Right cardiac atrium (tissue), 5 donors: Measurements from ENCODE around the gene DDX27. TPM values are rescaled to one million over a fixed set of nuclear protein-coding genes. Genes with fewer than 3 reads are reported as not detected.

Source experiments
- ATAC-seq, 2 donors: fragments of 200-7000 bp; cut with Tn5 transposase; one replicate each; pipeline versions ENCODE4 v1.8.0 to v1.9.1; 2020; ENCODE audit warnings: moderate library complexity in 2 of 2, mild to moderate bottlenecking in 1 of 2
- DNase-seq, 3 donors: peaks; one replicate each; pipeline ENCODE4 v3.0.0-alpha.2; 2020
- H3K27ac ChIP-seq: one replicate; pipeline ENCODE4 v1.5.1; 2013; ENCODE audit warnings: mild to moderate bottlenecking, low read length, control low read depth, moderate library complexity
- H3K27me3 ChIP-seq: one replicate; pipeline ENCODE4 v1.6.1; 2013; ENCODE audit not compliant: control insufficient read depth, insufficient read depth
- H3K4me1 ChIP-seq: one replicate; pipeline ENCODE4 v1.6.1; 2013; ENCODE audit warnings: low read length; ENCODE audit not compliant: control insufficient read depth, insufficient read depth
- H3K4me3 ChIP-seq: one replicate; pipeline ENCODE4 v1.5.1; 2013; ENCODE audit warnings: low read length, control low read depth
- H3K9me3 ChIP-seq: one replicate; pipeline ENCODE4 v1.6.1; 2013; ENCODE audit warnings: low read length; ENCODE audit not compliant: control insufficient read depth
- WGBS: extraction: QIAGEN DNeasy Blood & Tissue Kit; methylation state at CpG from one replicate; pipeline ENCODE4 v1.1.7; 2013; 5-methylcytosine and 5-hydroxymethylcytosine counted together
- intact Hi-C, 4 donors: fragments of 100-400 bp; cut with DNase I; formaldehyde crosslinking; loops; one replicate each; pipeline versions ENCODE4 v1.11.0 to v1.14.0; 2022 to 2023
- polyA plus RNA-seq: library from polyadenylated mRNA; stranded (reverse); fragments of 200-250 nt; gene quantifications from one replicate; pipeline ENCODE4 v1.2.3, GENCODE V29; 2013
- total RNA-seq, 4 donors: library from RNA; stranded (reverse); fragmentation: NEBNext Ultra II Directional; extraction: Animal tissue kit (Norgen Biotek cat#: 25700); gene quantifications; one replicate each; pipeline ENCODE4 v1.2.1, GENCODE V29; 2021
- donor health status: healthy with polysubstance abuse.
- donor health status: DM: no; HTN: yes; CAD: no.
- donor health status: DM: no; HTN: no; CAD: no.
- donor health status: DM: no; HTN: yes; CAD: no; lungs with severe emphysema.
- donor health status: DM: yes; HTN: yes; CAD: no.

Gene DDX27
- total and polyA plus RNA-seq, 5 donors, result 13.0 to 17.5 (median 16.4) TPM

- 64% methylated on average over 7 of the region's 7 CpGs for WGBS
- H3K4me1 ChIP-seq, result peaks cover 10% of the 10 kb centered on the region
- peaks cover 4% of the 10 kb centered on the region for H3K9me3 ChIP-seq
- ATAC-seq (no peak), DNase-seq (no peak)
- intact Hi-C loops, result no loop called here
- peak overlapping the region; percentile 80 for H3K4me3 ChIP-seq
- H3K27ac ChIP-seq, result no peak overlapping the region
- no peaks in the 10 kb centered on the region for H3K27me3 ChIP-seq
These were observed 60.7 kb downstream of the DDX27 start for GRCh38 chr20:49279677-49280462.

GRCh38 chr20:49280463-49281058 is 61.3 kb downstream of the DDX27 start:
- Histone ChIP-seq H3K27me3 (no peaks in the 10 kb centered on the region), H3K4me3 (peak overlapping the region; percentile 80), H3K4me1 (peaks cover 10% of the 10 kb centered on the region), H3K9me3 (peaks cover 4% of the 10 kb centered on the region), H3K27ac (no peak overlapping the region)
- 60% methylated on average over 6 of the region's 6 CpGs for WGBS
- intact Hi-C loops, result no loop called here
- DNase-seq (no peak), ATAC-seq (no peak)

GRCh38 chr20:49281059-49281912 is 62.1 kb downstream of the DDX27 start:
- H3K9me3 ChIP-seq, result peaks cover 7% of the 10 kb centered on the region
- no peak for DNase-seq
- H3K4me3 ChIP-seq, result peak overlapping the region; percentile 1
- H3K27ac ChIP-seq, result no peak overlapping the region
- H3K4me1 ChIP-seq, result peaks cover 10% of the 10 kb centered on the region
- no peak for ATAC-seq
- intact Hi-C loops, result no loop called here
- H3K27me3 ChIP-seq, result no peaks in the 10 kb centered on the region
- WGBS, result 67% methylated on average over 13 of the region's 13 CpGs

GRCh38 chr20:49281913-49282467 is 62.8 kb downstream of the DDX27 start:
- Histone ChIP-seq H3K9me3 (peaks cover 13% of the 10 kb centered on the region), H3K4me1 (peaks cover 10% of the 10 kb centered on the region), H3K27me3 (no peaks in the 10 kb centered on the region), H3K4me3 (no peak overlapping the region), H3K27ac (no peak overlapping the region)
- DNase-seq (no peak), ATAC-seq (no peak)
- 76% methylated on average over 9 of the region's 9 CpGs for WGBS
- intact Hi-C loops, result no loop called here

- intact Hi-C loops, result no loop called here
- Histone ChIP-seq H3K4me3 (no peak overlapping the region), H3K27me3 (no peaks in the 10 kb centered on the region), H3K9me3 (peaks cover 15% of the 10 kb centered on the region), H3K4me1 (peaks cover 10% of the 10 kb centered on the region), H3K27ac (no peak overlapping the region)
- ATAC-seq (no peak), DNase-seq (no peak)
- 72% methylated on average over 20 of the region's 20 CpGs for WGBS
These were observed 63.5 kb downstream of the DDX27 start for GRCh38 chr20:49282584-49283171.

GRCh38 chr20:49283176-49283702 is 64.0 kb downstream of the DDX27 start:
- intact Hi-C loops, result no loop called here
- Histone ChIP-seq H3K4me3 (no peak overlapping the region), H3K27me3 (no peaks in the 10 kb centered on the region), H3K9me3 (peaks cover 15% of the 10 kb centered on the region), H3K27ac (no peak overlapping the region), H3K4me1 (peaks cover 10% of the 10 kb centered on the region)
- ATAC-seq (no peak), DNase-seq (no peak)
- WGBS, result 91% methylated on average over 9 of the region's 9 CpGs

- Histone ChIP-seq H3K4me1 (peaks cover 10% of the 10 kb centered on the region), H3K27ac (no peak overlapping the region), H3K9me3 (peaks cover 15% of the 10 kb centered on the region), H3K27me3 (no peaks in the 10 kb centered on the region), H3K4me3 (no peak overlapping the region)
- no peak for DNase-seq
- WGBS, result 93% methylated on average over 3 of the region's 3 CpGs
- intact Hi-C loops, result no loop called here
- no peak for ATAC-seq
These were observed 64.7 kb downstream of the DDX27 start for GRCh38 chr20:49283703-49284625.

GRCh38 chr20:49284818-49285217 is 65.6 kb downstream of the DDX27 start:
- Histone ChIP-seq H3K9me3 (peaks cover 15% of the 10 kb centered on the region), H3K4me1 (peaks cover 9% of the 10 kb centered on the region), H3K27ac (no peak overlapping the region), H3K27me3 (no peaks in the 10 kb centered on the region), H3K4me3 (no peak overlapping the region)
- intact Hi-C loops, result no loop called here
- ATAC-seq (no peak), DNase-seq (no peak)
- 95% methylated on average over 5 of the region's 5 CpGs for WGBS

- Histone ChIP-seq H3K27ac (no peak overlapping the region), H3K4me3 (no peak overlapping the region), H3K4me1 (peaks cover 4% of the 10 kb centered on the region), H3K27me3 (no peaks in the 10 kb centered on the region), H3K9me3 (peaks cover 15% of the 10 kb centered on the region)
- intact Hi-C loops, result no loop called here
- ATAC-seq (no peak), DNase-seq (no peak)
- WGBS, result 92% methylated on average over 1 of the region's 1 CpG
These were observed 66.0 kb downstream of the DDX27 start for GRCh38 chr20:49285233-49285668.
